ENCODE data around the gene C2CD5. TPM values are rescaled to one million over a fixed set of nuclear protein-coding genes. Genes with fewer than 3 reads are reported as not detected.

The C2CD5 gene, protein sequence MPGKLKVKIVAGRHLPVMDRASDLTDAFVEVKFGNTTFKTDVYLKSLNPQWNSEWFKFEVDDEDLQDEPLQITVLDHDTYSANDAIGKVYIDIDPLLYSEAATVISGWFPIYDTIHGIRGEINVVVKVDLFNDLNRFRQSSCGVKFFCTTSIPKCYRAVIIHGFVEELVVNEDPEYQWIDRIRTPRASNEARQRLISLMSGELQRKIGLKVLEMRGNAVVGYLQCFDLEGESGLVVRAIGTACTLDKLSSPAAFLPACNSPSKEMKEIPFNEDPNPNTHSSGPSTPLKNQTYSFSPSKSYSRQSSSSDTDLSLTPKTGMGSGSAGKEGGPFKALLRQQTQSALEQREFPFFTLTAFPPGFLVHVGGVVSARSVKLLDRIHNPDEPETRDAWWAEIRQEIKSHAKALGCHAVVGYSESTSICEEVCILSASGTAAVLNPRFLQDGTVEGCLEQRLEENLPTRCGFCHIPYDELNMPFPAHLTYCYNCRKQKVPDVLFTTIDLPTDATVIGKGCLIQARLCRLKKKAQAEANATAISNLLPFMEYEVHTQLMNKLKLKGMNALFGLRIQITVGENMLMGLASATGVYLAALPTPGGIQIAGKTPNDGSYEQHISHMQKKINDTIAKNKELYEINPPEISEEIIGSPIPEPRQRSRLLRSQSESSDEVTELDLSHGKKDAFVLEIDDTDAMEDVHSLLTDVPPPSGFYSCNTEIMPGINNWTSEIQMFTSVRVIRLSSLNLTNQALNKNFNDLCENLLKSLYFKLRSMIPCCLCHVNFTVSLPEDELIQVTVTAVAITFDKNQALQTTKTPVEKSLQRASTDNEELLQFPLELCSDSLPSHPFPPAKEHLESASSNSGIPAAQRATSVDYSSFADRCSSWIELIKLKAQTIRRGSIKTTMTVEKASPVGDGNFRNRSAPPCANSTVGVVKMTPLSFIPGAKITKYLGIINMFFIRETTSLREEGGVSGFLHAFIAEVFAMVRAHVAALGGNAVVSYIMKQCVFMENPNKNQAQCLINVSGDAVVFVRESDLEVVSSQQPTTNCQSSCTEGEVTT
- 10 to 100 TPM; 15.2 to 33.2 (median 22.7) TPM for total RNA-seq

DNA sequence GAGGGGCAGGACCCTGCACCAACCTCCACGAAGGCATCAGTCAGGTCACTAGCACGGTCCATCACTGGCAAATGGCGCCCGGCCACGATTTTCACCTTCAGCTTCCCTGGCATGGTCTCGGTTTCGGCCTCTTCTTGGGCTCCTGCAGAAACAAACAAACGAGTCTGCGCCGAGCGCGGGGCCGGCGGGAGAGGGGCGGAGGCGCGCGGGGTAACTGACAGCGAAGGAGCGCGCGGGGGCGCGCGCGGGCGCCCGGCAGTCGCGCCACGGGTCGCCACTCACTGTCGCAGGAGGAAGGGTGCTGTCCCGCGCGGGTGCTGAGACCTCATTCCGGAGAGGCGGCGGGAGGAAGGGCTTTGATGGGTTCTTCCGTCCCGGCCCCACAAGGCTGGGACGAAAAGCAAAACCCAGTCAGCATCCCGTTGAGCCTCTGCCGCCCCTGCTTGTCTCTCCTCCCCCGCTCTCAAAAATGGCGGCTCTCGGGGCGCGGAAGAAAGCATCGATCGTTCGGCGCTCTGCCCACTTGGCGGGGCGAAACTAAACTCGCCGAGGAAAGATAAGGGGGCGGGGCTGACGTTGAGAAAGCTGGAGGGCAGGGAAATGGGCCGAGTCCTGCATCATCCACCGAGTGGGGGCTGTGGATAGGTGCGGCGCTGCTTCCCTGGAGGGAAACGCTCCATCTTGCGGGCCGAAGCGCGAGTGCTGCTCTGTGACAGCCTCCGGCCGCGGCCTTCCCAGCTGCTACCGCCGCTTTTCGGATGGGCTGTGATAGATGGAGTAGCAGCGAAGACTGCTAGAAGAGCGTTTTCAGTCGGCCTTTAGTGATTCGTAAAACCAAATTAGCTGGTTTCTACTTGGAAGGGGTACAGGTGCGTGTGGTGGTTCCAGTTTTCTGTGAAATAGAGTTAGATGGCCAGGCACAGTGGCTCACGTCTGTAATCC, at the start of gene C2CD5:
C2CD5 (minus strand) TSS at position 505 of the 942 bp plus-strand sequence; CDS start at position 113, 392 bp downstream.
- 2% methylated on average over 18 of the region's 80 CpGs for WGBS
- TF ChIP-seq POLR2AphosphoS5 (IDR thresholded peaks at IDR 0.05) (peak; percentile 86 to 88), POLR2A (IDR thresholded peaks at IDR 0.05; ENCODE audit: low read depth) (peak; percentile 42), EP300 (IDR thresholded peaks at IDR 0.05) (no peak)
- TF ChIP-seq, protein P1, sequence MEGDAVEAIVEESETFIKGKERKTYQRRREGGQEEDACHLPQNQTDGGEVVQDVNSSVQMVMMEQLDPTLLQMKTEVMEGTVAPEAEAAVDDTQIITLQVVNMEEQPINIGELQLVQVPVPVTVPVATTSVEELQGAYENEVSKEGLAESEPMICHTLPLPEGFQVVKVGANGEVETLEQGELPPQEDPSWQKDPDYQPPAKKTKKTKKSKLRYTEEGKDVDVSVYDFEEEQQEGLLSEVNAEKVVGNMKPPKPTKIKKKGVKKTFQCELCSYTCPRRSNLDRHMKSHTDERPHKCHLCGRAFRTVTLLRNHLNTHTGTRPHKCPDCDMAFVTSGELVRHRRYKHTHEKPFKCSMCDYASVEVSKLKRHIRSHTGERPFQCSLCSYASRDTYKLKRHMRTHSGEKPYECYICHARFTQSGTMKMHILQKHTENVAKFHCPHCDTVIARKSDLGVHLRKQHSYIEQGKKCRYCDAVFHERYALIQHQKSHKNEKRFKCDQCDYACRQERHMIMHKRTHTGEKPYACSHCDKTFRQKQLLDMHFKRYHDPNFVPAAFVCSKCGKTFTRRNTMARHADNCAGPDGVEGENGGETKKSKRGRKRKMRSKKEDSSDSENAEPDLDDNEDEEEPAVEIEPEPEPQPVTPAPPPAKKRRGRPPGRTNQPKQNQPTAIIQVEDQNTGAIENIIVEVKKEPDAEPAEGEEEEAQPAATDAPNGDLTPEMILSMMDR (IDR thresholded peaks at IDR 0.05): peak; percentile 26 to 56 (median 36)
- Histone ChIP-seq H3K4me3 (peak within 1 kb of the TSS; percentile 79 to 95 (median 88)), H3K27ac (replicated peaks in 1 of 4) (peak within 1 kb of the TSS; percentile 93 to 97 (median 95)), H3K9me3 (no peaks in the 10 kb centered on the region), H3K4me1 (peaks cover 28 to 41% (median 37%) of the 10 kb centered on the region in 4 donors), H3K36me3 (peaks cover 0 to 3% (median 0%) of the 10 kb centered on the region in 4 donors), H3K27me3 (no peaks in the 10 kb centered on the region)
- DNase-seq (ENCODE audit: extremely low spot score): peak; percentile 99
- intact Hi-C loops (cut with DNase I): no loop called here

DNA sequence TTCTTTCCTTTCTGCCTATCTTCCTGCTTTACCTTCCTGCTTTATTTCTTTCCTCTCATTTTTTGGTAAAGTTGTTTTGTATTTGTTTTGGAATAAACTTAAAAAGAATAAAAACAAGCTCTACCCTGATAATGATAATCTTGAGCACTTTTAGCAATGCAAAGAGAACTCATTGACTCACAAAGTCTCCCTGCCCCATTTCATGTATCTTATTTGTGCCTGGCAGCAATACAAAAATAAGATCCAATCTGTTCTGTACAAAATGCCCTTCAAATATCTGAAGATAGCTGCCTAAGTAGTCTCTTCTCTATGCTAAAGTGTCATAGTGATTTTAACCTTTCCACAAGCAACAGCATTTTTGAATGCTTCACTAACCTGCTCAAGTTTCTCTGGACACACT, 49.5 kb upstream of the C2CD5 start:
- Histone ChIP-seq H3K36me3 (no peaks in the 10 kb centered on the region), H3K4me1 (no peaks in the 10 kb centered on the region), H3K27me3 (no peaks in the 10 kb centered on the region), H3K4me3 (no peak overlapping the region), H3K9me3 (no peaks in the 10 kb centered on the region), H3K27ac (replicated peaks in 1 of 4) (no peak overlapping the region)
- TF ChIP-seq, protein P1 (IDR thresholded peaks at IDR 0.05): no peak
- TF ChIP-seq POLR2A (IDR thresholded peaks at IDR 0.05; ENCODE audit: low read depth): no peak
- TF ChIP-seq EP300 (IDR thresholded peaks at IDR 0.05): no peak
- no peak for TF ChIP-seq POLR2AphosphoS5 (IDR thresholded peaks at IDR 0.05)
- DNase-seq (ENCODE audit: extremely low spot score): no peak
- intact Hi-C loops (cut with DNase I): no loop called here

DNA sequence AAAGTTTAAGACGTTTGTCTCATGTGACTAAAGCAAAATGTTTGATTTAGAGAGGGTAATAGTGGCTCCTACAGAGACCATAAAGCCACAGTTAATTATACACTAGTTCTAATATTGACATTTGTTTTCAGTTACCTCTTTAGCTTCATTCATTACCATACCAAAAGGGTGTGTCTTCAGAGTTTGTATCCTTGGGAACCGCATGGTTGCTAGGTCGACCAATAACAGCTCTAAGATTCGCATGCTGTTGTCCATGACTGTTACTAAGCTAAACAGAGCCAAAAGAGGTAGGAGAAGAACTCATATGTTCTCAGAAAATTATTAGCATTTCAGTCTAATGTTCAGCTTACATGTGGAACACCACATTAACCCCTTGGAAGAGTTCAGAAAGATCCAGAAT, 44.5 kb upstream of the C2CD5 start:
- no peak overlapping the region for H3K27ac ChIP-seq (replicated peaks in 1 of 4)
- H3K27me3 ChIP-seq: no peaks in the 10 kb centered on the region
- no peak overlapping the region for H3K4me3 ChIP-seq
- no peaks in the 10 kb centered on the region for H3K4me1 ChIP-seq
- 77% methylated on average over 4 of the region's 4 CpGs for WGBS
- TF ChIP-seq, protein P1 (IDR thresholded peaks at IDR 0.05): no peak
- no peak for TF ChIP-seq POLR2AphosphoS5 (IDR thresholded peaks at IDR 0.05)
- TF ChIP-seq EP300 (IDR thresholded peaks at IDR 0.05): no peak
- TF ChIP-seq POLR2A (IDR thresholded peaks at IDR 0.05; ENCODE audit: low read depth): no peak
- no peak for DNase-seq (ENCODE audit: extremely low spot score)
- H3K36me3 ChIP-seq: no peaks in the 10 kb centered on the region
- no peaks in the 10 kb centered on the region for H3K9me3 ChIP-seq
- intact Hi-C loops (cut with DNase I): no loop called here

DNA sequence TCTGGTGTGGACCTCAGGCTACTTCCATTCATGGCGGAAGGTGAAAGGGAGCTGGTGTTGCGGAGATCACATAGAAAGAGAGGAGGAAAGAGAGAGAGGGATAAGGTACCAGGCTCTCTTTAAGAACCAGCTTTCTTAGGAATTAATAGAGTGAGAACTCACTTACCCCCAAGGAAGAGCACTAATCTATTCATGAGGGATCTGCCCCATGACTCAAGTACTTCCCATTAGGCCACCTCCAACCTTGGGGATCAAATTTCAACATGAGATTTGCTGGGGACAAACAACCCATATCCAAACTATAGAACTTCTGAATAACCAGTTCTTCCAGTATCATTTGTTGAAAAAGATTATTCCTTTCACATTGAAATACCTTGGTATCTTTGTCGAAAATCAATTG, 34.0 kb upstream of the C2CD5 start:
- no peak for DNase-seq (ENCODE audit: extremely low spot score)
- H3K4me1 ChIP-seq: no peaks in the 10 kb centered on the region
- no peaks in the 10 kb centered on the region for H3K36me3 ChIP-seq
- no peak overlapping the region for H3K4me3 ChIP-seq
- intact Hi-C loops (cut with DNase I): no loop called here
- H3K27me3 ChIP-seq: no peaks in the 10 kb centered on the region
- H3K9me3 ChIP-seq: no peaks in the 10 kb centered on the region
- TF ChIP-seq EP300 (IDR thresholded peaks at IDR 0.05) (no peak), POLR2A (IDR thresholded peaks at IDR 0.05; ENCODE audit: low read depth) (no peak), POLR2AphosphoS5 (IDR thresholded peaks at IDR 0.05) (no peak)
- TF ChIP-seq, protein P1 (IDR thresholded peaks at IDR 0.05): no peak
- 98% methylated on average over 3 of the region's 3 CpGs for WGBS
- no peak overlapping the region for H3K27ac ChIP-seq (replicated peaks in 1 of 4)
